MM.1S (cell line): ENCODE results near the gene AGRP.

Experiments used
- EZH2 ChIP-seq: fragments of 300-600 bp; sonication (generic); optimal IDR thresholded peaks from 2 replicates; pipeline ENCODE3; 2017; ENCODE audit warnings: low read depth, mild to moderate bottlenecking, antibody characterized with exemption, low read length, mixed read lengths
- TF ChIP-seq, protein P1 (sequence below): fragments of 300-600 bp; sonication (generic); IDR thresholded peaks from 2 replicates; pipeline ENCODE4 v1.5.1; 2016; ENCODE audit warnings: antibody characterized with exemption, low read length, mixed read lengths

DNA sequence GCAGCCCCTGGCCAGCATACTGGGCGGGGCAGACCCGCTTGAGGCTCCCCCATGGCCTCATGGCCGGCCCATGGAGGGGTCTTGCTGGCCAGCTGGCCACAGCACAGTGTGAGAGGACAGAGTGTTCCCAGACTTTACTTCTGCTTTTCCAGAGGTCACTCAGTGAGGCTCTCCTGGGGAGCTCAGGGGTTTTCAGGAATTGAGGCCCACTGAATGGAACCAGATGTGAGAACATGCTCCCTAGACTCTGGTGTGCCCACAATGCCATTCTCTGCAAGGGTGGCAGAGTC is 23.5 kb downstream of the AGRP start:
- TF ChIP-seq, protein P1, sequence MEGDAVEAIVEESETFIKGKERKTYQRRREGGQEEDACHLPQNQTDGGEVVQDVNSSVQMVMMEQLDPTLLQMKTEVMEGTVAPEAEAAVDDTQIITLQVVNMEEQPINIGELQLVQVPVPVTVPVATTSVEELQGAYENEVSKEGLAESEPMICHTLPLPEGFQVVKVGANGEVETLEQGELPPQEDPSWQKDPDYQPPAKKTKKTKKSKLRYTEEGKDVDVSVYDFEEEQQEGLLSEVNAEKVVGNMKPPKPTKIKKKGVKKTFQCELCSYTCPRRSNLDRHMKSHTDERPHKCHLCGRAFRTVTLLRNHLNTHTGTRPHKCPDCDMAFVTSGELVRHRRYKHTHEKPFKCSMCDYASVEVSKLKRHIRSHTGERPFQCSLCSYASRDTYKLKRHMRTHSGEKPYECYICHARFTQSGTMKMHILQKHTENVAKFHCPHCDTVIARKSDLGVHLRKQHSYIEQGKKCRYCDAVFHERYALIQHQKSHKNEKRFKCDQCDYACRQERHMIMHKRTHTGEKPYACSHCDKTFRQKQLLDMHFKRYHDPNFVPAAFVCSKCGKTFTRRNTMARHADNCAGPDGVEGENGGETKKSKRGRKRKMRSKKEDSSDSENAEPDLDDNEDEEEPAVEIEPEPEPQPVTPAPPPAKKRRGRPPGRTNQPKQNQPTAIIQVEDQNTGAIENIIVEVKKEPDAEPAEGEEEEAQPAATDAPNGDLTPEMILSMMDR, result no peak
- TF ChIP-seq EZH2, result no peak
